Right lobe of liver (tissue), 4 donors: ENCODE measurements around the gene GATD1.

Experiments used
- CTCF ChIP-seq, 4 donors: fragments of 200-600 bp in 3 of 4; fragments of 450-650 bp in 1 of 4; IDR thresholded peaks; one replicate each; pipeline versions ENCODE4 v1.5.1 to v1.8.0; 2016 to 2022; ENCODE audit warnings: antibody characterized with exemption in 4 of 4, mild to moderate bottlenecking in 2 of 4
- POLR2A ChIP-seq: fragments of 450-650 bp; IDR thresholded peaks from one replicate; pipeline ENCODE4 v1.6.1; 2017; ENCODE audit warnings: antibody characterized with exemption, mild to moderate bottlenecking
- donor health status: DM: no; HTN: no; CAD: no.
- donor health status: DM: no; HTN: no; CAD: no.
- donor health status: DM: no; HTN: yes; CAD: no.

- TF ChIP-seq CTCF (IDR thresholded peaks at IDR 0.05): peak; percentile 33 to 76 (median 54)
- no peak for TF ChIP-seq POLR2A
These were observed 54.0 kb downstream of the GATD1 start for GRCh38 chr11:723120-723883.
